Measurements from ENCODE around the gene GNG8.

Gene GNG8

GRCh38 chr19:46620716-46621115 lies 15.3 kb downstream of the GNG8 start:
- TF ChIP-seq CTCF (IDR thresholded peaks at IDR 0.05; ENCODE audit: control extremely low read depth, extremely low read depth, low read depth, missing control alignments) = no peak
- DNase-seq (ENCODE audit: extremely low spot score) = no peak
- ChIA-PET POLR2A (no interaction called here), CTCF (interaction anchor here (1.1 to 18.5 kb wide), 4 partner anchors 8 to 128 kb away, joined by 3 to 287 read pairs (median 48); partner anchors contain the start of gene DACT3)

DNA sequence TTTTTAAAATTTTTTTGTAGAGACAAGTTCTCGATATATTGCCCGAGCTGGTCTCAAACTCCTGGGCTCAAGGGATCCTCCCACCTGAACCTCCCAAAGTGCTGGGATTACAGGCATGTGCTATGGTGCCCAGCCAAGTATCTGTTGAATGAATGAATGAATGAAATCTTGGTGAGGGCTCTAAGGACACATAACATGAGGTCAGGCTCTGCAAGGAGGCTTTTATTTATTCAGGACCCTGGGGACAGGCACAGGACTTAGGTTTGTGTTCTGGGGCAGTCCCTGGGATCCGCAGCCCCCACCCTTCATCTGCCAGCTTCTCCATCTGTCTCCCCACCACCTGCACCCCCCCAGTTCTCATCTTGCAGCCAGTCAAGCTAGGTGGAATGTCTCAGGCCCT lies 15.7 kb downstream of the GNG8 start:
- no peak for DNase-seq (ENCODE audit: extremely low spot score)
- ChIA-PET POLR2A (interaction anchor here (0.7 kb wide), 1 partner anchor 54 kb away, joined by 3 read pairs; no protein-coding TSS in a partner anchor), CTCF (interaction anchor here (0.7 to 18.5 kb wide), 7 partner anchors 8 to 129 kb away, joined by 3 to 287 read pairs (median 30); partner anchors contain the start of gene DACT3)
- TF ChIP-seq CTCF (IDR thresholded peaks at IDR 0.05; ENCODE audit: control extremely low read depth, extremely low read depth, low read depth, missing control alignments) = no peak

DNA sequence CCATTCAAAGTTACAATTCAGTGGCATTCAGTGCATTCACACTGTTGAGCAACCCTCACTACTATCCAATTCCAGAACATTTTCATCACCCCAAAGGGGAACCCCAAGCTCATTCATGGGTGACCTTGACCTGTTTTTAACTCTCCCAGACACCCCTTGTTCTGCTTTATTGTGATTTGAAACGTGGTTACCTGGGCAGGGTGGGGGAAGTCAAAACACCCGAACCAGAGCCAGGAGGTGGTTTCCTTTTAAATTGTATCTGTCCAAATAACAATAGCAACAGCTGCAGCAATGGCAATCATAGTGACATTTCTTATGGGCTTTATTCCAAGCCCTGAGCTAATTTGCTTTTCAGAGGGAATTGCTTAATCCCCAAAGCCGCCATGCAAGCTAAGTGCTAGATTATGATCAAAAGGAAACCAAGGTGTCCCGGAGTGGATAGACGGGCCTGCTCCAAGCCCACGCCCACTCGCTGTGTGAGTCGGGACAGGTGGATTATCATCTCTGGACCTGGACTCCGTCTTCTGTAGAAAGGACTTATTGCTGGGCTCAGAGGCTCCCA lies 17.3 kb downstream of the GNG8 start:
- ChIA-PET POLR2A (interaction anchor here (0.7 kb wide), 1 partner anchor 42 kb away, joined by 3 read pairs; the partner anchor contains the start of gene DACT3), CTCF (interaction anchor here (0.9 to 18.5 kb wide), 8 partner anchors 10 to 139 kb away, joined by 3 to 287 read pairs (median 6); partner anchors contain the start of gene DACT3)
- DNase-seq (ENCODE audit: extremely low spot score) = no peak
- TF ChIP-seq CTCF (IDR thresholded peaks at IDR 0.05; ENCODE audit: control extremely low read depth, extremely low read depth, low read depth, missing control alignments) = no peak

DNA sequence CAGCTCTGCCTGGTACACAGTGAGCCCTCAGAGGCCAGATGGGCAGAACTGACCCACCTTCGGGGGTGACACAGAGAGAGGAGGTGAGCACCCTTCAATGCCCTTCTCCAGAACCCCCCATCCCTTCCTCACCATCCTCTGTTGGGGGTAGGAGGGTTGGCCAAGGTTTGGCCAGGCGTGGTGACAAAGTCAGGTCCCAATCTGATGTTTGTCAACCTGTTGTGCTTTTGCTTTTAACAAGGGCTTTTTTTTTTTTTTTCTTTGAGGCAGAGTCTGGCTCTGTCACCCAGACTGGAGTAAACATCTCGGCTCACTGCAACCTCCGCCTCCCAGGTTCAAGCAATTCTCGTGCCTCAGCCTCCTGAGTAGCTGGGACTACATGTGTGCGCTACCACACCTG lies 18.4 kb downstream of the GNG8 start:
- no peak for DNase-seq (ENCODE audit: extremely low spot score)
- ChIA-PET POLR2A (interaction anchor here (0.9 kb wide), 1 partner anchor 17 kb away, joined by 3 read pairs; the partner anchor contains the start of gene CALM3), CTCF (interaction anchor here (0.7 to 18.5 kb wide), 16 partner anchors 11 to 139 kb away, joined by 3 to 287 read pairs (median 5); partner anchors contain the start of genes CALM3 and DACT3)
- TF ChIP-seq CTCF (IDR thresholded peaks at IDR 0.05; ENCODE audit: control extremely low read depth, extremely low read depth, low read depth, missing control alignments) = no peak

DNA sequence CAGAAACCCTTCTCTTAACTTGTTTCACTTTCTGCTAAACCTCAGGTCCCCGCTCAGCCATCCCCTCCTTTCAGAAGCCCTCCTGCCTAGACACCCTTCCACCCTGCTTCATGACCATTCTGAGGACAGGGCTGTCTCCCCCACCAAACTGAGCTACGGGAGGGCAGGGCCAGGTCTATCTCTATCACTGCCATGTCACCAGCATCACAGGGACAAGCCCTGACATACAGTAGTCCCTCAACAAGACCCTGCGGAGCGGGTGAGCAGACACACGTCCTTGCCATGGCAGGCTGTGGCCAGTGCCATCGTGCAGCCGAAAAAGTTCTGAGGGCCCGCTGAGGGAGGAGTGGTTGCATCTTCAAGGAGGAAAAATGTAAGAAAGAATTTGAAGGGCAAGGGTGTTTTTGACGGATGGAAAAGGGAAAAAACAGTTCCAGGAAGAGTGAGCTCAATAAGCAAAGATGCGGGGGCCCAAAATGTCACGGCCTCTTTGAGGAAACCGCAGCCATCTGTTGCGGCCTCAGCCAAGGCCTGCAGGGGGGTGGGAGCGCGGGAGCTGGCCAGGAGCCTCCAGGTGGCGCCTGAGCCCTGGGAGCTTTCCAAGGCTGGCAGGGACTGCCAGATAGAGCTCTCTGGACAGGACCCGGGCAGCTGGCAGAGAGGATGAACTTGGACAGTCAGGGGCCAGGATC lies 19.2 kb downstream of the GNG8 start:
- TF ChIP-seq CTCF (IDR thresholded peaks at IDR 0.05; ENCODE audit: control extremely low read depth, extremely low read depth, low read depth, missing control alignments) = peak; percentile 65
- POLR2A ChIA-PET = interaction anchor here (0.6 to 0.9 kb wide), 2 partner anchors 16 to 132 kb away, joined by 3 to 6 read pairs; partner anchors contain the start of gene CALM3
- CTCF ChIA-PET = interaction anchor here (0.7 to 18.5 kb wide), 19 partner anchors 8 to 139 kb away, joined by 3 to 287 read pairs (median 5); partner anchors contain the start of genes CALM3, DACT3 and PTGIR
- no peak for DNase-seq (ENCODE audit: extremely low spot score)

DNA sequence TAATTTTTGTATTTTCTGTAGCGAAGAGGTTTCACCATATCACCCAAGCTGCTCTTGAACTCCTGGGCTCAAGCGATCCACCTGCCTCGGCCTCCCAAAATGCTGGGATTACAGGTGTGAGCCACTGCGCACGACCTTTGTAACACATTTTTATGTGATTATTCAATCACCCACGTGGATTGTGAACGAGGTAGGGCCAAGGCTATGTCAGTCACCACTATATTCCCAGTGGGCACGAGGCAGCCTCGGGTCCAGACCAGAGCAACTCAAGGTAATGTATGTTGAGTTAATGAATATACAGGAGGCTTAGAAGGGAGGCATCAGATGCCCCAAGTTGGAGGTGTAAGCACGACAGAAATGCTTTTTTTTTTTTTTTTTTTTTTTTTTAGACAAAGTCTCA lies 20.0 kb downstream of the GNG8 start:
- CTCF ChIA-PET = interaction anchor here (1.6 to 18.5 kb wide), 11 partner anchors 9 to 138 kb away, joined by 4 to 287 read pairs (median 7); partner anchors contain the start of genes CALM3, DACT3 and PTGIR
- POLR2A ChIA-PET = no interaction called here
- no peak for DNase-seq (ENCODE audit: extremely low spot score)
- no peak for TF ChIP-seq CTCF (IDR thresholded peaks at IDR 0.05; ENCODE audit: control extremely low read depth, extremely low read depth, low read depth, missing control alignments)

Measured in GM10248 (cell line).